HCT116 (cell line): ENCODE measurements around the gene RAB26. TPM values are rescaled to one million over a fixed set of nuclear protein-coding genes. Genes with fewer than 3 reads are reported as not detected.

Experiments used
- ATAC-seq: fragments of 200-7000 bp; cut with Tn5 transposase; 2 replicates; pipeline ENCODE4 v1.9.1; 2020; ENCODE audit warnings: mild to moderate bottlenecking, moderate library complexity
- BruUV-seq: library from RNA; stranded (reverse); fragments of 400-500 nt; replicated peaks from 2 replicates; lab custom pipeline; 2021; lab: Mats Ljungman, UMichigan
- CTCF ChIA-PET: fragments of 300-600 bp; sonication (Branson Sonifier 250); formaldehyde crosslinking; loops from one replicate; lab custom pipeline; 2021; ENCODE audit warnings: antibody characterized with exemption; lab: Charles Lee
- POLR2A ChIA-PET: fragments of 300-600, 350-600 bp; sonication (Branson Sonifier 250); formaldehyde crosslinking; loops from one replicate; lab custom pipeline; 2021; ENCODE audit warnings: antibody characterized with exemption; lab: Charles Lee
- RAD21 ChIA-PET, 2 experiments: fragments of 300-600 bp; sonication (Branson Sonifier 250); formaldehyde crosslinking; loops; one replicate each; lab custom pipeline; 2023; ENCODE audit warnings: low total read pairs in 2 of 2; ENCODE audit not compliant: uncharacterized antibody in 2 of 2, unreplicated experiment in 2 of 2, low non-redundant PET in 1 of 2; lab: Charles Lee
- DNase-seq: peaks from one replicate; pipeline ENCODE4 v3.0.0-alpha.2; 2010; ENCODE audit warnings: low read depth, low spot score
- H2AFZ ChIP-seq: fragments of 200-600 bp; shearing (Covaris generic), sonication (generic); 2 replicates; pipeline ENCODE4 v1.6.1; 2017; ENCODE audit warnings: low read depth, mixed run types, mixed read lengths, antibody characterized with exemption, low read length; ENCODE audit not compliant: poor library complexity, severe bottlenecking
- H3K27ac ChIP-seq: 2 replicates; pipeline ENCODE4 v1.5.1; 2012; ENCODE audit warnings: low read depth, low read length
- H3K27me3 ChIP-seq: fragments of 200-600 bp; sonication (generic); 2 replicates; pipeline ENCODE4 v1.6.1; 2016; ENCODE audit warnings: mixed run types, low read length, mixed read lengths; ENCODE audit not compliant: insufficient read depth
- H3K36me3 ChIP-seq, 2 experiments: fragments of 200-500 bp in 1 of 2; fragments of 200-600 bp in 1 of 2; sonication (Bioruptor generic) in 1 of 2; sonication (generic) in 1 of 2; 2 replicates each; pipeline versions ENCODE4 v1.5.1 to v1.6.1; 2014 to 2016; ENCODE audit warnings: low read length in 2 of 2, inconsistent platforms in 1 of 2, mixed read lengths in 1 of 2, mixed run types in 1 of 2; ENCODE audit not compliant: insufficient read depth in 2 of 2, control insufficient read depth in 1 of 2
- H3K4me1 ChIP-seq, 2 experiments: fragments of 200-600 bp in 1 of 2; sonication (generic) in 1 of 2; 2 replicates each; pipeline versions ENCODE4 v1.5.1 to v1.6.1; 2012 to 2017; ENCODE audit warnings: low read length in 2 of 2, inconsistent platforms in 1 of 2, mild to moderate bottlenecking in 1 of 2, mixed read lengths in 1 of 2, mixed run types in 1 of 2, moderate library complexity in 1 of 2; ENCODE audit not compliant: insufficient read depth in 2 of 2, control insufficient read depth in 1 of 2
- H3K4me2 ChIP-seq: fragments of 200-600 bp; sonication (generic); 2 replicates; pipeline ENCODE4 v1.6.1; 2017; ENCODE audit warnings: mixed run types, low read length, mixed read lengths
- H3K4me3 ChIP-seq, 2 experiments: fragments of 200-600 bp in 1 of 2; sonication (generic) in 1 of 2; replicated peaks in 1 of 2; 2 replicates each; pipeline ENCODE4 v1.5.1; 2011 to 2016; ENCODE audit warnings: low read length in 2 of 2, control low read depth in 1 of 2, low read depth in 1 of 2, mild to moderate bottlenecking in 1 of 2, mixed read lengths in 1 of 2, mixed run types in 1 of 2
- H3K79me2 ChIP-seq: fragments of 200-600 bp; sonication (generic); 2 replicates; pipeline ENCODE4 v1.6.1; 2017; ENCODE audit warnings: mild to moderate bottlenecking, mixed run types, low read length, moderate library complexity, mixed read lengths; ENCODE audit not compliant: insufficient read depth
- H3K9ac ChIP-seq: fragments of 200-600 bp; sonication (generic); 2 replicates; pipeline ENCODE4 v1.6.1; 2016; ENCODE audit warnings: low read length, mixed read lengths
- H3K9me2 ChIP-seq: fragments of 200-600 bp; sonication (generic), shearing (Covaris generic); 2 replicates; pipeline ENCODE4 v1.6.1; 2017; ENCODE audit warnings: mixed run types, mild to moderate bottlenecking, moderate library complexity; ENCODE audit not compliant: insufficient read depth
- H3K9me3 ChIP-seq, 2 experiments: fragments of 200-500 bp in 1 of 2; fragments of 200-600 bp in 1 of 2; sonication (Bioruptor generic) in 1 of 2; sonication (generic) in 1 of 2; 2 replicates each; pipeline ENCODE4 v1.6.1; 2014 to 2017; ENCODE audit warnings: low read length in 2 of 2, mixed read lengths in 2 of 2, inconsistent platforms in 1 of 2, low read depth in 1 of 2, mild to moderate bottlenecking in 1 of 2, mixed run types in 1 of 2, moderate library complexity in 1 of 2; ENCODE audit not compliant: control insufficient read depth in 1 of 2, insufficient read depth in 1 of 2
- H4K20me1 ChIP-seq: fragments of 200-600 bp; sonication (generic), shearing (Covaris generic); 2 replicates; pipeline ENCODE4 v1.6.1; 2017; ENCODE audit warnings: mixed run types, mild to moderate bottlenecking, moderate library complexity; ENCODE audit not compliant: insufficient read depth
- CBX3 ChIP-seq: IDR thresholded peaks from 2 replicates; pipeline ENCODE4 v1.6.1; 2012; ENCODE audit warnings: low read depth
- CEBPB ChIP-seq: IDR thresholded peaks from 2 replicates; pipeline ENCODE4 v1.6.1; 2012; ENCODE audit warnings: low read depth
- EGR1 ChIP-seq: IDR thresholded peaks from 2 replicates; pipeline ENCODE4 v1.6.1; 2012; ENCODE audit warnings: low read depth
- EZH2phosphoT487 ChIP-seq: fragments of 200-600 bp; IDR thresholded peaks from 2 replicates; pipeline ENCODE4 v1.6.1; 2018; ENCODE audit warnings: antibody characterized with exemption, borderline replicate concordance
- FOSL1 ChIP-seq: IDR thresholded peaks from 2 replicates; pipeline ENCODE4 v1.6.1; 2012; ENCODE audit warnings: low read depth
- POLR2A ChIP-seq: IDR thresholded peaks from 2 replicates; pipeline ENCODE4 v1.7.0; 2011; ENCODE audit warnings: borderline replicate concordance; ENCODE audit not compliant: insufficient read depth, insufficient read length; ENCODE audit errors: extremely low read depth
- YY1 ChIP-seq: IDR thresholded peaks from 2 replicates; pipeline ENCODE4 v1.6.1; 2011; ENCODE audit warnings: low read length, low read depth, moderate library complexity, mild to moderate bottlenecking; ENCODE audit not compliant: insufficient replicate concordance; ENCODE audit errors: extremely low read depth
- ZBTB33 ChIP-seq: IDR thresholded peaks from 2 replicates; pipeline ENCODE4 v1.6.1; 2011; ENCODE audit warnings: mild to moderate bottlenecking, low read length, moderate library complexity; ENCODE audit not compliant: insufficient replicate concordance; ENCODE audit errors: extremely low read depth
- intact Hi-C: fragments of 100-400 bp; cut with micrococcal nuclease; formaldehyde crosslinking; loops from 2 replicates; pipeline ENCODE4 v1.10.0; 2022
- total RNA-seq: library from RNA; stranded (reverse); gene quantifications from one replicate; pipeline ENCODE4 v1.2.1, GENCODE V29; 2021; ENCODE audit not compliant: unreplicated experiment
- TF ChIP-seq, protein P1 (sequence below): IDR thresholded peaks from 2 replicates; pipeline ENCODE4 v1.6.1; 2012

The RAB26 gene
- total RNA-seq, 1 experiment from 2014 or later, result 44.9 TPM

GRCh38 chr16:2184962-2185361 lies 36.5 kb downstream of the RAB26 start:
- no TSS peak for BruUV-seq
- intact Hi-C loops, result no loop called here
- TF ChIP-seq, protein P1, sequence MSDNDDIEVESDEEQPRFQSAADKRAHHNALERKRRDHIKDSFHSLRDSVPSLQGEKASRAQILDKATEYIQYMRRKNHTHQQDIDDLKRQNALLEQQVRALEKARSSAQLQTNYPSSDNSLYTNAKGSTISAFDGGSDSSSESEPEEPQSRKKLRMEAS, result no peak
- no peak for TF ChIP-seq EGR1
- ChIA-PET POLR2A (no interaction called here), CTCF (no interaction called here), RAD21 (no interaction called here)
- H3K4me2 ChIP-seq, result no peak overlapping the region
- H3K27me3 ChIP-seq, result no peaks in the 10 kb centered on the region
- no peaks in the 10 kb centered on the region for H3K79me2 ChIP-seq
- no peak for DNase-seq
- no peaks in the 10 kb centered on the region for H4K20me1 ChIP-seq
- ATAC-seq, result no peak
- H2AFZ ChIP-seq, result no peak overlapping the region
- no peak overlapping the region for H3K9ac ChIP-seq
- H3K9me3 ChIP-seq, result no peaks in the 10 kb centered on the region
- no peak overlapping the region for H3K27ac ChIP-seq
- no peak overlapping the region for H3K4me3 ChIP-seq
- no peaks in the 10 kb centered on the region for H3K9me2 ChIP-seq
- no peaks in the 10 kb centered on the region for H3K36me3 ChIP-seq
- H3K4me1 ChIP-seq, result no peaks in the 10 kb centered on the region

DNA sequence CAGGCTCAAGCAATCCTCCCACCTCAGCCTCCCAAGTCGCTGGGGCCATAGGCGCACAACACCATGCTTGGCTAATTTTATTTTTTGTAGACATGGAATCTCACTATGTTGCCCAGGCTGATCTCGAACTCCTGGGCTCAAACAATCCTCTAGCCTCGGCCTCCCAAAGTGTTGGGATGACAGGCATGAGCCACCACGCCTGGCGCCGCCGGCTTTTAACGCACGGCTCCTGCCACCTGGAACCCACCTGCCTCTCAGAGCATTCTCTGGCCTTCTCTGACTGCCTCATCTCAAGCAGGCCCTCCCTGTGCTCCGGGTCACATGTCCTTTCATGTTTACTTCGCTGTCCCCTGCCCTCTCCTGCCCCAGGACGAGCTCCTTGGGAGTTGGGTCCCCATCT lies 37.6 kb downstream of the RAB26 start:
- no peak overlapping the region for H3K9ac ChIP-seq
- no peaks in the 10 kb centered on the region for H3K9me3 ChIP-seq
- H3K27me3 ChIP-seq, result no peaks in the 10 kb centered on the region
- intact Hi-C loops, result no loop called here
- no peak overlapping the region for H3K4me3 ChIP-seq
- ChIA-PET POLR2A (no interaction called here), CTCF (no interaction called here), RAD21 (no interaction called here)
- no peak for TF ChIP-seq CEBPB
- TF ChIP-seq EZH2phosphoT487, result no peak
- TF ChIP-seq POLR2A, result no peak
- TF ChIP-seq CBX3, result no peak
- TF ChIP-seq ZBTB33, result no peak
- TF ChIP-seq YY1, result no peak
- TF ChIP-seq FOSL1, result no peak
- H3K4me2 ChIP-seq, result no peak overlapping the region
- H4K20me1 ChIP-seq, result no peaks in the 10 kb centered on the region
- DNase-seq (no peak), ATAC-seq (no peak)
- H3K4me1 ChIP-seq, result no peaks in the 10 kb centered on the region
- H2AFZ ChIP-seq, result no peak overlapping the region
- H3K9me2 ChIP-seq, result no peaks in the 10 kb centered on the region
- no TSS peak for BruUV-seq
- no peaks in the 10 kb centered on the region for H3K79me2 ChIP-seq
- H3K27ac ChIP-seq, result no peak overlapping the region
- no peaks in the 10 kb centered on the region for H3K36me3 ChIP-seq
